Psoas muscle (tissue), 8 donors: ENCODE results near the gene TPCN2. TPM values are rescaled to one million over a fixed set of nuclear protein-coding genes. Genes with fewer than 3 reads are reported as not detected.
A peak's percentile ranks its signal among the peaks of the same experiment; 100 is the strongest.

ENCODE experiments used
- ATAC-seq, 4 donors: fragments of 200-7000 bp; cut with Tn5 transposase; one replicate each; pipeline ENCODE4 v1.9.1; 2020; ENCODE audit warnings: moderate library complexity in 3 of 4, mild to moderate bottlenecking in 2 of 4
- DNase-seq, 2 donors: peaks; one replicate each; pipeline ENCODE4 v3.0.0-alpha.2; 2020
- H3K27ac ChIP-seq: fragments of 200-600 bp; one replicate; pipeline ENCODE4 v1.8.0; 2022
- H3K27me3 ChIP-seq, 3 donors: fragments of 200-600 bp in 1 of 3; one replicate each; pipeline versions ENCODE4 v1.6.1 to v1.8.0; 2013 to 2022; ENCODE audit warnings: low read length in 2 of 3, mild to moderate bottlenecking in 2 of 3, moderate library complexity in 1 of 3; ENCODE audit not compliant: insufficient read depth in 3 of 3
- H3K36me3 ChIP-seq, 2 donors: fragments of 200-600 bp in 1 of 2; one replicate each; pipeline versions ENCODE4 v1.6.1 to v1.8.0; 2013 to 2022; ENCODE audit warnings: low read depth in 1 of 2, mild to moderate bottlenecking in 1 of 2, moderate library complexity in 1 of 2; ENCODE audit not compliant: insufficient read depth in 1 of 2
- H3K4me1 ChIP-seq: fragments of 200-600 bp; one replicate; pipeline ENCODE4 v1.8.0; 2022
- H3K4me3 ChIP-seq: fragments of 200-600 bp; one replicate; pipeline ENCODE4 v1.8.0; 2022; ENCODE audit warnings: mild to moderate bottlenecking
- H3K9me3 ChIP-seq: fragments of 200-600 bp; one replicate; pipeline ENCODE4 v1.8.0; 2022
- CTCF ChIP-seq: fragments of 200-600 bp; IDR thresholded peaks from one replicate; pipeline ENCODE4 v1.8.0; 2022; ENCODE audit warnings: antibody characterized with exemption
- WGBS, 3 donors: extraction: QIAGEN DNeasy Blood & Tissue Kit; methylation state at CpG; one replicate each; pipeline versions ENCODE4 v1.1.6 to v1.1.7; 2013; 5-methylcytosine and 5-hydroxymethylcytosine counted together
- intact Hi-C, 2 donors: fragments of 100-400 bp; cut with DNase I; formaldehyde crosslinking; loops; one replicate each; pipeline versions ENCODE4 v1.11.0 to v1.14.2; 2022
- polyA plus RNA-seq, 3 donors: library from polyadenylated mRNA; stranded (reverse); fragments of 200-250 nt; gene quantifications; one replicate each; pipeline ENCODE4 v1.2.3, GENCODE V29; 2013
- total RNA-seq, 4 donors: library from RNA; stranded (reverse); fragmentation: NEBNext Ultra II Directional in 2 of 4; extraction: Animal tissue kit (Norgen Biotek cat#: 25700) in 2 of 4; gene quantifications; one replicate each; pipeline versions ENCODE4 v1.2.1 to v1.2.4, GENCODE V29; 2021 to 2023
- donor health status: healthy with polysubstance abuse.
- donor health status: DM: no; HTN: no; CAD: no; lungs with moderate emphysema.
- donor health status: Bipolar disorder and iron deficiency.
- donor health status: healthy.
- donor health status: DM: yes; HTN: yes; CAD: no.
- donor health status: DM: no; HTN: no; CAD: no.
- donor health status: DM: no; HTN: no; CAD: no.
- donor health status: DM: yes; HTN: yes; CAD: no.

TPCN2 gene
- total and polyA plus RNA-seq, 7 donors = 2.2 to 6.0 (median 3.5) TPM

GRCh38 chr11:69155302-69156234 lies 106.8 kb downstream of the TPCN2 start, which contains the start of gene SMIM38:
Gene SMIM38, plus strand, starts transcription at chr11:69155935. Its CDS starts 1,912 bp downstream, at chr11:69157847.
- 57 to 67% (median 65%) methylated on average over 32 of the region's 32 CpGs for WGBS, 3 donors
- no peaks in the 10 kb centered on the region for H3K9me3 ChIP-seq
- no peaks in the 10 kb centered on the region for H3K36me3 ChIP-seq
- intact Hi-C loops = no loop called here
- TF ChIP-seq CTCF = no peak
- no peaks in the 10 kb centered on the region for H3K4me1 ChIP-seq
- no peak within 1 kb of the TSS for H3K27ac ChIP-seq
- DNase-seq = no peak
- H3K27me3 ChIP-seq = peaks cover 0 to 18% (median 10%) of the 10 kb centered on the region in 3 donors
- no peak within 1 kb of the TSS for H3K4me3 ChIP-seq
- ATAC-seq = no peak

- ATAC-seq = no peak
- no peak overlapping the region for H3K27ac ChIP-seq
- no peak for DNase-seq
- TF ChIP-seq CTCF = no peak
- H3K27me3 ChIP-seq = peaks cover 0 to 18% (median 10%) of the 10 kb centered on the region in 3 donors
- no peaks in the 10 kb centered on the region for H3K36me3 ChIP-seq
- H3K4me3 ChIP-seq = no peak overlapping the region
- intact Hi-C loops = no loop called here
- no peaks in the 10 kb centered on the region for H3K9me3 ChIP-seq
- 64 to 75% (median 72%) methylated on average over 13 of the region's 13 CpGs for WGBS, 3 donors
- no peaks in the 10 kb centered on the region for H3K4me1 ChIP-seq
Measured at GRCh38 chr11:69156235-69156639, 107.5 kb downstream of the TPCN2 start.

GRCh38 chr11:69156673-69157155 lies 108.0 kb downstream of the TPCN2 start:
- peak overlapping the region; percentile 11 for H3K4me3 ChIP-seq
- no peak for TF ChIP-seq CTCF
- H3K27me3 ChIP-seq = peaks cover 0 to 18% (median 10%) of the 10 kb centered on the region in 3 donors
- no peaks in the 10 kb centered on the region for H3K9me3 ChIP-seq
- H3K36me3 ChIP-seq = no peaks in the 10 kb centered on the region
- intact Hi-C loops = no loop called here
- no peaks in the 10 kb centered on the region for H3K4me1 ChIP-seq
- WGBS, 3 donors = 54 to 76% (median 62%) methylated on average over 13 to 15 of the region's 15 CpGs
- DNase-seq = no peak
- no peak overlapping the region for H3K27ac ChIP-seq
- no peak for ATAC-seq

GRCh38 chr11:69157156-69157821 lies 108.6 kb downstream of the TPCN2 start:
- no peaks in the 10 kb centered on the region for H3K9me3 ChIP-seq
- peaks cover 0 to 18% (median 10%) of the 10 kb centered on the region in 3 donors for H3K27me3 ChIP-seq
- H3K27ac ChIP-seq = no peak overlapping the region
- H3K4me3 ChIP-seq = peak overlapping the region; percentile 11
- DNase-seq (peak in 1 of 2 donors; percentile 32), ATAC-seq (peak; percentile 19 to 54 (median 24))
- H3K36me3 ChIP-seq = no peaks in the 10 kb centered on the region
- TF ChIP-seq CTCF = no peak
- WGBS, 3 donors = 9 to 30% (median 20%) methylated on average over 39 to 44 of the region's 44 CpGs
- H3K4me1 ChIP-seq = no peaks in the 10 kb centered on the region
- intact Hi-C loops = no loop called here
